Mammary epithelial cell (primary cell): ENCODE measurements around the gene CLCN7.

Source experiments
- CTCF ChIP-seq, 2 donors: IDR thresholded peaks in 1 of 2; conservative IDR thresholded peaks in 1 of 2; 2 replicates each; pipeline ENCODE4 v1.5.1; 2011 to 2012; ENCODE audit warnings: inconsistent platforms in 2 of 2, low read length in 2 of 2, mild to moderate bottlenecking in 2 of 2, control low read depth in 1 of 2, low read depth in 1 of 2; ENCODE audit not compliant: insufficient read depth in 1 of 2; ENCODE audit errors: extremely low read depth in 1 of 2
- EZH2 ChIP-seq: IDR thresholded peaks from 2 replicates; pipeline ENCODE4 v1.6.1; 2012; ENCODE audit warnings: low read length, inconsistent platforms, borderline replicate concordance

DNA sequence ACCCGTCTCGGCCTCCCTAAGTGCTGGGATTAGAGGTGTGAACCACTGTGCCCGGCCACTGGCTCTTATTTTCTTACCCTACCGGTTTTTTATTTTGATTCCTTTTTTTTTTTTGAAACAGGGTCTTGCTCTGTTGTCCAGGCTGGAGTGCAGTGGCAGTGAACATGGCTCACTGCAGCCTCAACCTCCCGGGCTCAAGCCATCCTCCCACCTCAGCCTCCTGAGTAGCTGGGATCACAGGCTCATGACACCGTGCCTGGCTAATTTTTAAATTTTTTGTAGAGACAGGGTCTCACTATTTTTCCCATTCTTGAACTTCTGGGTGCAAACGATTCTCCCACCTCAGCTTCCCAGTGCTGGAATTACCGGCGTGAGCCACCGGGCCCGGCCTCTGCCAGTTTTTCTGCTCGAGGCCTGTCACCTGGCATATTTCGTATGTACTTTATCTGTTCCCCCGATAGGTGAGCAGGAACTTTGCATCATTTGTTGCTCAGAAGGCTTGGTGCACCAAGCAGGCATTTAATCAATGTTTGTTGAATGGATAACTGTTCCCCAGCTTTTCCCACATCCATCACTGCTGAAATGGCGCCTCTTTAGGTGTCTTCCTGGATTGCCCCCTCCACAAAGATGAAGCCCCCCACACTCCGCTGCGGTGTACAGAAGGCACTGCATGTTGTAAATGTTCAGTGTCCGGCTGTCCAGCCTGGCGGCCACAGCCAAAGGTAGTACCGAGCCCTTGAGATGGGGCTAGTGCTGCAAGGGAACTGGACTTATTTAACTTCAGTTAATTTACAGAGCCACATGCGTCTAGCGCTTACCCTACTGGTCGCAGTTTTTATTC is 17.5 kb upstream of the CLCN7 start:
- no peak for TF ChIP-seq CTCF (conservative IDR thresholded peaks at IDR 0.05 in 1 of 2, IDR thresholded peaks at IDR 0.05 in 1 of 2; ENCODE audit: extremely low read depth in 1 of 2, insufficient read depth in 1 of 2, low read depth in 1 of 2, low read length in 2 of 2)
- no peak for TF ChIP-seq EZH2
